ENCODE measurements around the gene DAAM2. TPM values are rescaled to one million over a fixed set of nuclear protein-coding genes. Genes with fewer than 3 reads are reported as not detected.
A peak's percentile ranks its signal among the peaks of the same experiment; 100 is the strongest.

DAAM2 gene
- polyA plus RNA-seq, 3 donors: not detected

- H2AFZ ChIP-seq (ENCODE audit: insufficient read depth, low read depth, low read length, poor library complexity, severe bottlenecking): no peak overlapping the region
- H3K4me1 ChIP-seq (ENCODE audit: control insufficient read depth in 1 of 2, insufficient read depth in 2 of 2, low read length in 2 of 2): peaks cover 5 to 10% of the 10 kb centered on the region in 2 donors
- Mint-ChIP-seq H3K4me3 (no peak overlapping the region), H3K27ac (no peak overlapping the region), H3K9me3 (no peaks in the 10 kb centered on the region), H3K27me3 (ENCODE audit: low read depth in 3 of 3) (peaks cover 0 to 3% (median 2%) of the 10 kb centered on the region in 3 donors), H3K4me1 (peaks cover 14% of the 10 kb centered on the region), H3K36me3 (no peaks in the 10 kb centered on the region)
- H3K4me2 ChIP-seq (replicated peaks; ENCODE audit: extremely low read depth, low read length, poor library complexity, severe bottlenecking): no peak overlapping the region
- no peaks in the 10 kb centered on the region for H4K20me1 ChIP-seq (ENCODE audit: insufficient read depth, low read length)
- H3K79me2 ChIP-seq (ENCODE audit: insufficient read depth, low read length): no peaks in the 10 kb centered on the region
- TF ChIP-seq CTCF (IDR thresholded peaks at IDR 0.05): no peak
- intact Hi-C loops (cut with micrococcal nuclease): no loop called here
- no peaks in the 10 kb centered on the region for H3K27me3 ChIP-seq (ENCODE audit: control insufficient read depth in 2 of 2, insufficient read depth in 2 of 2, low read length in 2 of 2)
- no peak for DNase-seq
- no peak overlapping the region for H3K4me3 ChIP-seq (replicated peaks in 1 of 3; ENCODE audit: low read depth in 2 of 3, low read length in 3 of 3)
- H3K9me3 ChIP-seq (replicated peaks in 1 of 2; ENCODE audit: control insufficient read depth in 1 of 2, insufficient read depth in 1 of 2, low read length in 2 of 2): no peaks in the 10 kb centered on the region
- WGBS (ENCODE audit: insufficient coverage): 93% methylated on average over 2 of the region's 5 CpGs
- H3K9ac ChIP-seq (ENCODE audit: insufficient read depth, low read length, poor library complexity, severe bottlenecking): no peak overlapping the region
- no peak overlapping the region for H3K27ac ChIP-seq (ENCODE audit: low read depth in 1 of 2, low read length in 2 of 2)
- H3K36me3 ChIP-seq (replicated peaks in 1 of 2; ENCODE audit: control insufficient read depth in 1 of 2, insufficient read depth in 2 of 2, low read length in 2 of 2): no peaks in the 10 kb centered on the region
Observed at GRCh38 chr6:39821046-39821740, 29.0 kb downstream of the DAAM2 start.

- H4K20me1 ChIP-seq (ENCODE audit: insufficient read depth, low read length): no peaks in the 10 kb centered on the region
- Mint-ChIP-seq H3K4me1 (peaks cover 14% of the 10 kb centered on the region), H3K27me3 (ENCODE audit: low read depth in 3 of 3) (peaks cover 0 to 3% (median 2%) of the 10 kb centered on the region in 3 donors), H3K36me3 (no peaks in the 10 kb centered on the region), H3K9me3 (no peaks in the 10 kb centered on the region), H3K4me3 (no peak overlapping the region), H3K27ac (peak overlapping the region in 1 of 7 donors; percentile 1)
- peaks cover 5 to 10% of the 10 kb centered on the region in 2 donors for H3K4me1 ChIP-seq (ENCODE audit: control insufficient read depth in 1 of 2, insufficient read depth in 2 of 2, low read length in 2 of 2)
- no peaks in the 10 kb centered on the region for H3K9me3 ChIP-seq (replicated peaks in 1 of 2; ENCODE audit: control insufficient read depth in 1 of 2, insufficient read depth in 1 of 2, low read length in 2 of 2)
- H3K27ac ChIP-seq (ENCODE audit: low read depth in 1 of 2, low read length in 2 of 2): no peak overlapping the region
- intact Hi-C loops (cut with micrococcal nuclease): no loop called here
- DNase-seq: no peak
- H3K4me3 ChIP-seq (replicated peaks in 1 of 3; ENCODE audit: low read depth in 2 of 3, low read length in 3 of 3): no peak overlapping the region
- no peak overlapping the region for H3K9ac ChIP-seq (ENCODE audit: insufficient read depth, low read length, poor library complexity, severe bottlenecking)
- 98% methylated on average over 5 of the region's 7 CpGs for WGBS (ENCODE audit: insufficient coverage)
- H3K27me3 ChIP-seq (ENCODE audit: control insufficient read depth in 2 of 2, insufficient read depth in 2 of 2, low read length in 2 of 2): no peaks in the 10 kb centered on the region
- no peak overlapping the region for H3K4me2 ChIP-seq (replicated peaks; ENCODE audit: extremely low read depth, low read length, poor library complexity, severe bottlenecking)
- H3K79me2 ChIP-seq (ENCODE audit: insufficient read depth, low read length): no peaks in the 10 kb centered on the region
- no peak for TF ChIP-seq CTCF (IDR thresholded peaks at IDR 0.05)
- H2AFZ ChIP-seq (ENCODE audit: insufficient read depth, low read depth, low read length, poor library complexity, severe bottlenecking): no peak overlapping the region
- H3K36me3 ChIP-seq (replicated peaks in 1 of 2; ENCODE audit: control insufficient read depth in 1 of 2, insufficient read depth in 2 of 2, low read length in 2 of 2): no peaks in the 10 kb centered on the region
Observed at GRCh38 chr6:39821742-39822532, 29.8 kb downstream of the DAAM2 start.

All from CD14-positive monocyte (primary cell).